Naive thymus-derived CD4-positive, alpha-beta T cell (primary cell): ENCODE data around the gene TSPYL4. TPM values are rescaled to one million over a fixed set of nuclear protein-coding genes. Genes with fewer than 3 reads are reported as not detected.
A peak's percentile ranks its signal among the peaks of the same experiment; 100 is the strongest.

Experiments
- ATAC-seq: fragments of 150-1000 bp; cut with Tn5 transposase; 2 replicates; pipeline ENCODE4 v1.10.0; 2021; ENCODE audit warnings: mild to moderate bottlenecking, moderate library complexity
- CTCF ChIA-PET: fragments of 350-600 bp; sonication (Branson Sonifier 250); formaldehyde crosslinking; loops from one replicate; lab custom pipeline; 2021; ENCODE audit warnings: antibody characterized with exemption; lab: Charles Lee
- POLR2A ChIA-PET: fragments of 350-600 bp; sonication (Branson Sonifier 250); formaldehyde crosslinking; loops from one replicate; lab custom pipeline; 2021; ENCODE audit warnings: antibody characterized with exemption, inconsistent platforms; lab: Charles Lee
- DNase-seq, 9 donors: peaks; one replicate each; pipeline versions ENCODE4 v3.0.0 to v3.0.0-alpha.2; 2020 to 2022; ENCODE audit warnings: mixed read lengths in 1 of 9
- H3K27ac ChIP-seq: one replicate; pipeline ENCODE4 v1.7.0; 2013; ENCODE audit warnings: mild to moderate bottlenecking, low read depth, low read length, moderate library complexity
- H3K27me3 ChIP-seq, 2 donors: one replicate each; pipeline ENCODE4 v1.7.0; 2013; ENCODE audit warnings: low read length in 2 of 2, mild to moderate bottlenecking in 2 of 2, moderate library complexity in 2 of 2; ENCODE audit not compliant: control insufficient read depth in 2 of 2, insufficient read depth in 2 of 2
- H3K36me3 ChIP-seq, 3 experiments: 1 replicate in 2 of 3; 2 replicates in 1 of 3; pipeline ENCODE4 v1.7.0; 2013; ENCODE audit warnings: low read length in 3 of 3, mild to moderate bottlenecking in 3 of 3, moderate library complexity in 1 of 3; ENCODE audit not compliant: insufficient read depth in 3 of 3, control insufficient read depth in 2 of 3
- H3K4me1 ChIP-seq, 2 donors: one replicate each; pipeline ENCODE4 v1.7.0; 2013; ENCODE audit warnings: low read length in 2 of 2, mild to moderate bottlenecking in 2 of 2, moderate library complexity in 1 of 2; ENCODE audit not compliant: control insufficient read depth in 2 of 2, insufficient read depth in 2 of 2
- H3K4me3 ChIP-seq: 2 replicates; pipeline ENCODE4 v1.7.0; 2013; ENCODE audit warnings: mild to moderate bottlenecking, low read length
- H3K9me3 ChIP-seq, 3 experiments: 1 replicate in 2 of 3; 2 replicates in 1 of 3; pipeline ENCODE4 v1.7.0; 2013; ENCODE audit warnings: low read length in 3 of 3; ENCODE audit not compliant: control insufficient read depth in 2 of 3
- H3K27ac Mint-ChIP-seq, 9 donors: one replicate each; pipeline ENCODE4 v1.8.0; 2020 to 2022; ENCODE audit warnings: mixed read lengths in 9 of 9, mild to moderate bottlenecking in 8 of 9, moderate library complexity in 5 of 9, inconsistent platforms in 2 of 9
- H3K27me3 Mint-ChIP-seq, 5 donors: one replicate each; pipeline ENCODE4 v1.8.0; 2021 to 2022; ENCODE audit warnings: mixed read lengths in 5 of 5, mild to moderate bottlenecking in 1 of 5
- H3K36me3 Mint-ChIP-seq, 5 donors: one replicate each; pipeline ENCODE4 v1.8.0; 2020 to 2022; ENCODE audit warnings: mixed read lengths in 5 of 5, mild to moderate bottlenecking in 3 of 5, inconsistent platforms in 1 of 5
- H3K4me1 Mint-ChIP-seq, 7 donors: one replicate each; pipeline ENCODE4 v1.8.0; 2020 to 2022; ENCODE audit warnings: mixed read lengths in 7 of 7, mild to moderate bottlenecking in 3 of 7, inconsistent platforms in 1 of 7
- H3K4me3 Mint-ChIP-seq, 10 donors: one replicate each; pipeline ENCODE4 v1.8.0; 2020 to 2022; ENCODE audit warnings: mild to moderate bottlenecking in 10 of 10, mixed read lengths in 10 of 10, moderate library complexity in 6 of 10, inconsistent platforms in 2 of 10
- H3K9me3 Mint-ChIP-seq, 11 donors: one replicate each; pipeline ENCODE4 v1.8.0; 2020 to 2022; ENCODE audit warnings: mixed read lengths in 11 of 11, mild to moderate bottlenecking in 4 of 11, inconsistent platforms in 1 of 11, moderate library complexity in 1 of 11
- intact Hi-C, 2 donors: fragments of 100-400 bp; cut with micrococcal nuclease; formaldehyde crosslinking; loops; one replicate each; pipeline ENCODE4 v1.15.1; 2023
- polyA plus RNA-seq, 2 donors: library from polyadenylated mRNA; unstranded; fragments of 300-500 nt; fragmentation: Illumina TruSeq; gene quantifications; one replicate each; pipeline ENCODE4 v1.2.3, GENCODE V29; 2021
- total RNA-seq, 6 experiments: library from RNA in 5 of 6; stranded (reverse) in 5 of 6; gene quantifications; 1 replicate in 5 of 6; 2 replicates in 1 of 6; pipeline ENCODE4 v1.2.3 and lab custom pipeline; 2021 to 2026

The TSPYL4 gene
- total and polyA plus RNA-seq, 7 experiments from 2014 or later: 9.7 to 58.2 (median 21.5) TPM

GRCh38 chr6:116283191-116283590, 29.3 kb upstream of the TSPYL4 start:
- Histone ChIP-seq H3K27me3 (no peaks in the 10 kb centered on the region), H3K9me3 (no peaks in the 10 kb centered on the region), H3K4me3 (no peak overlapping the region), H3K36me3 (peaks cover 0 to 10% (median 2%) of the 10 kb centered on the region in 3 experiments), H3K4me1 (peaks cover 11 to 14% of the 10 kb centered on the region in 2 donors), H3K27ac (no peak overlapping the region)
- Mint-ChIP-seq H3K4me3 (no peak overlapping the region), H3K27me3 (peaks cover 0 to 16% (median 0%) of the 10 kb centered on the region in 5 donors), H3K9me3 (peaks cover 0 to 3% (median 0%) of the 10 kb centered on the region in 11 donors), H3K4me1 (peaks cover 16 to 36% (median 23%) of the 10 kb centered on the region in 7 donors), H3K27ac (no peak overlapping the region), H3K36me3 (peaks cover 0 to 9% (median 7%) of the 10 kb centered on the region in 5 donors)
- POLR2A ChIA-PET: interaction anchor here (1.0 to 1.1 kb wide), 2 partner anchors 10 to 29 kb away, joined by 3 to 4 read pairs; partner anchors contain the start of gene TSPYL4
- no peak for DNase-seq
- intact Hi-C loops: loop anchor here in 1 of 2 donors (5.0 kb wide), 1 partner anchor 179 kb away; the partner anchor contains the start of gene CALHM6
- no peak for ATAC-seq
- CTCF ChIA-PET: interaction anchor here (0.9 to 1.0 kb wide), 2 partner anchors 14 to 250 kb away, joined by 3 to 4 read pairs; no protein-coding TSS in a partner anchor

DNA sequence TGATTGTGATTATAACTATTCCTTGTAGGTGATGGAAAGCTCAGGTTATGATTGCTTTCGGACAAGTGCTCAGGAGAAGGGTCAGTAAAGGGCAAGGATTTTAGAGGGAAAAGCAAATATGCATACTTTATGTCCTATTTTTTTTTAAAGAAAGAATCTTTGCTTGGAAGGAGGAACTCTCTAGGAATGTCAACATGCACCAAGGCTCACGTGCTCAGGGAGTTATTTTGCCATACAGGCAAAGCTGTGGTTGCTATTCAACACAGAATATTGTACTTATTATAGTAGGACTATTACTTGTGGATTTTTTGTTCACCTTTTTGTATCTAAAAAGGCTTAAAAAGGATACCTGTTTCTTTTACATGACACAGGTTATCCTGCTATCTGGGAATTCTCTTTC, 28.8 kb upstream of the TSPYL4 start:
- Mint-ChIP-seq H3K36me3 (peaks cover 0 to 14% (median 11%) of the 10 kb centered on the region in 5 donors), H3K27ac (peak overlapping the region in 2 of 9 donors; percentile 20 to 69), H3K9me3 (peaks cover 0 to 3% (median 0%) of the 10 kb centered on the region in 11 donors), H3K4me1 (peaks cover 21 to 41% (median 28%) of the 10 kb centered on the region in 7 donors), H3K27me3 (peaks cover 0 to 16% (median 0%) of the 10 kb centered on the region in 5 donors), H3K4me3 (no peak overlapping the region)
- Histone ChIP-seq H3K27me3 (no peaks in the 10 kb centered on the region), H3K4me1 (peaks cover 16 to 19% of the 10 kb centered on the region in 2 donors), H3K4me3 (no peak overlapping the region), H3K36me3 (peaks cover 4 to 13% (median 4%) of the 10 kb centered on the region in 3 experiments), H3K27ac (no peak overlapping the region), H3K9me3 (no peaks in the 10 kb centered on the region)
- POLR2A ChIA-PET: interaction anchor here (0.7 to 1.1 kb wide), 3 partner anchors 10 to 400 kb away, joined by 3 to 4 read pairs (median 3); partner anchors contain the start of gene TSPYL4
- CTCF ChIA-PET: interaction anchor here (0.6 to 1.0 kb wide), 2 partner anchors 10 to 14 kb away, joined by 3 to 4 read pairs; no protein-coding TSS in a partner anchor
- ATAC-seq (no peak), DNase-seq (no peak)
- intact Hi-C loops: loop anchor here in 1 of 2 donors (5.0 kb wide), 1 partner anchor 180 kb away; the partner anchor contains the start of gene CALHM6

GRCh38 chr6:116280933-116281316, 27.1 kb upstream of the TSPYL4 start:
- POLR2A ChIA-PET: interaction anchor here (1.7 to 5.4 kb wide), 7 partner anchors 7 to 401 kb away, joined by 6 to 70 read pairs (median 20); partner anchors contain the start of genes KPNA5, NT5DC1, RWDD1 and TSPYL4
- no peak for ATAC-seq
- peak overlapping the region; percentile 30 to 100 (median 97) for H3K4me3 Mint-ChIP-seq
- Histone ChIP-seq H3K4me3 (peak overlapping the region; percentile 86), H3K4me1 (peaks cover 30 to 33% of the 10 kb centered on the region in 2 donors), H3K27me3 (no peaks in the 10 kb centered on the region), H3K36me3 (peaks cover 4 to 13% (median 9%) of the 10 kb centered on the region in 3 experiments), H3K9me3 (no peaks in the 10 kb centered on the region), H3K27ac (peak overlapping the region; percentile 99)
- H3K9me3 Mint-ChIP-seq: peaks cover 0 to 3% (median 0%) of the 10 kb centered on the region in 11 donors
- H3K4me1 Mint-ChIP-seq: peaks cover 34 to 58% (median 41%) of the 10 kb centered on the region in 7 donors
- no peak for DNase-seq
- H3K27me3 Mint-ChIP-seq: peaks cover 0 to 16% (median 0%) of the 10 kb centered on the region in 5 donors
- intact Hi-C loops: loop anchor here (2.0 to 5.0 kb wide), 2 partner anchors 181 to 1322 kb away; partner anchors contain the start of genes CALHM6 (in 1 of the 2) and GOPC (in 1 of the 2)
- H3K36me3 Mint-ChIP-seq: peaks cover 3 to 27% (median 24%) of the 10 kb centered on the region in 5 donors
- peak overlapping the region in 8 of 9 donors; percentile 98 to 100 (median 100) for H3K27ac Mint-ChIP-seq
- CTCF ChIA-PET: interaction anchor here (0.6 to 1.6 kb wide), 4 partner anchors 12 to 280 kb away, joined by 3 to 7 read pairs (median 4); no protein-coding TSS in a partner anchor

- peak overlapping the region; percentile 99 for H3K27ac ChIP-seq
- H3K36me3 ChIP-seq: peaks cover 4 to 13% (median 9%) of the 10 kb centered on the region in 3 experiments
- H3K27me3 Mint-ChIP-seq: peaks cover 0 to 10% (median 0%) of the 10 kb centered on the region in 5 donors
- DNase-seq (peak in 1 of 9 donors; percentile 33), ATAC-seq (no peak)
- peak overlapping the region; percentile 86 for H3K4me3 ChIP-seq
- intact Hi-C loops: loop anchor here (2.0 to 5.0 kb wide), 2 partner anchors 182 to 1322 kb away; partner anchors contain the start of genes CALHM6 (in 1 of the 2) and GOPC (in 1 of the 2)
- H3K9me3 ChIP-seq: no peaks in the 10 kb centered on the region
- peaks cover 3 to 31% (median 24%) of the 10 kb centered on the region in 5 donors for H3K36me3 Mint-ChIP-seq
- H3K27ac Mint-ChIP-seq: peak overlapping the region; percentile 98 to 100 (median 100)
- POLR2A ChIA-PET: interaction anchor here (0.7 to 5.4 kb wide), 15 partner anchors 8 to 401 kb away, joined by 3 to 70 read pairs (median 6); partner anchors contain the start of genes CALHM6, KPNA5, NT5DC1 and RWDD1
- H3K9me3 Mint-ChIP-seq: peaks cover 0 to 3% (median 0%) of the 10 kb centered on the region in 11 donors
- peaks cover 37 to 64% (median 46%) of the 10 kb centered on the region in 7 donors for H3K4me1 Mint-ChIP-seq
- CTCF ChIA-PET: interaction anchor here (0.6 to 2.3 kb wide), 7 partner anchors 7 to 283 kb away, joined by 3 to 10 read pairs (median 3); no protein-coding TSS in a partner anchor
- peak overlapping the region; percentile 96 to 100 (median 98) for H3K4me3 Mint-ChIP-seq
- H3K27me3 ChIP-seq: no peaks in the 10 kb centered on the region
- peaks cover 34 to 39% of the 10 kb centered on the region in 2 donors for H3K4me1 ChIP-seq
Measured at GRCh38 chr6:116280161-116280932, 26.5 kb upstream of the TSPYL4 start.

DNA sequence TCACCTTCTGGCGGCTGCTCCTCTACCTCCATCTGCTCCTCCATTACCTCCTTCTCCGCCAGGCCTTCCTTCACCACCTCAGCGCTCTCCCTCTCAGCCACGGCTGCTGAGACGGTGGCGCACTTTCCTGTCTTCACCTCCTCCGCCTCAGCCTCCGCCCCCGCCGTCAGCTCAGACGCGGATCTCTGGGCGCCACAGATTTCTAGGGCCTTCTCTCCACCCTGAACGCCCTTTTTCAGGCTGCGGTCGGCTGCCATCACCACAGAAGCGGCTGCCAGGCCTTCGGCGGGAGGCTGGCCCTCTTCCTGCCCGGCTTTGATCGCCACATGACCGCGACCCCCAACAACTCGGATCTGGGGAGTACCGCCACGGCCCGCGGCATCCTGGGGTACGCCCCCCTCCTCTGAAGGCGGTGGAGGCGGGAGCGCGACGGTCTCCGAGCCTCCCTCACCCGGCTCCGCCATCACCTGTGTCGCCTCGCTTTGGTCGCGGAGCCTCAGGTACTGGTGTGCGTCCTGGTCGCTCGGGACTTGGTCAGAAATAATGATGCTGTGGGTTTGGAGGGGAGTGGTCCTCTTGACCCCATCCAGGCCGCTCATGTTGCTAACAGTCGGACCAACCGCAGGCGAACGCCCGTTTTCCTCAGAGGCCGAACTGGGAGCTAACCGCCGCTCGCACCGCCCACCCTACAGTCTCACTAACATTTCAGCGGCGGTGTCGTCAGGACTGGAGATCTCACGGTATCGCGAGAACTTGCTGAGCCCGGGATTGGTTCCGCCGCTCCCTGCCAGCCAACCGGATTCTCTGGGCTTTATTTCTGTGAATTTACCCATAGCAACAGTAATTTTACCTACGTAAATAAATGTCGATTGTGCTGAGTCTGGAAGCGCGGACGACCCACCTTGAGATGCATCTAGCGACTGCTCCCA, 25.6 kb upstream of the TSPYL4 start, which contains the start of gene TSPYL1:
TSS of gene TSPYL1 (minus strand) at position 699 of the 929 bp plus-strand sequence. CDS start at position 599, 100 bp downstream.
- peak within 1 kb of the TSS; percentile 86 for H3K4me3 ChIP-seq
- H3K27me3 ChIP-seq: no peaks in the 10 kb centered on the region
- intact Hi-C loops: loop anchor here (1.0 to 10.0 kb wide), 16 partner anchors 11 to 1395 kb away; partner anchors contain the start of genes CALHM6 (in 2 of the 2), GOPC (in 2 of the 2), KPNA5 (in 2 of the 2) and NT5DC1 (in 2 of the 2)
- H3K36me3 ChIP-seq: peaks cover 4 to 13% (median 9%) of the 10 kb centered on the region in 3 experiments
- Mint-ChIP-seq H3K4me1 (peaks cover 37 to 73% (median 54%) of the 10 kb centered on the region in 7 donors), H3K27me3 (peaks cover 0 to 6% (median 0%) of the 10 kb centered on the region in 5 donors), H3K9me3 (peaks cover 0 to 3% (median 0%) of the 10 kb centered on the region in 11 donors), H3K36me3 (peaks cover 3 to 35% (median 27%) of the 10 kb centered on the region in 5 donors), H3K4me3 (peak within 1 kb of the TSS; percentile 96 to 100 (median 98)), H3K27ac (peak within 1 kb of the TSS; percentile 98 to 100 (median 100))
- CTCF ChIA-PET: interaction anchor here (0.8 to 2.3 kb wide), 6 partner anchors 8 to 390 kb away, joined by 3 to 10 read pairs (median 3); no protein-coding TSS in a partner anchor
- ATAC-seq: peak; percentile 92
- POLR2A ChIA-PET: interaction anchor here (0.7 to 5.4 kb wide), 17 partner anchors 8 to 402 kb away, joined by 3 to 70 read pairs (median 6); partner anchors contain the start of genes CALHM6, KPNA5, NT5DC1 and RWDD1
- H3K9me3 ChIP-seq: no peaks in the 10 kb centered on the region
- DNase-seq: peak; percentile 85 to 98 (median 96)
- H3K27ac ChIP-seq: peak within 1 kb of the TSS; percentile 99
- H3K4me1 ChIP-seq: peaks cover 39 to 43% of the 10 kb centered on the region in 2 donors
